AG09309 (cell line): ENCODE results near the gene CDHR2.

Source experiments
- DNase-seq: peaks from one replicate; pipeline ENCODE4 v3.0.0-alpha.2; 2010; ENCODE audit warnings: low read depth
- H3K4me3 ChIP-seq: 2 replicates; pipeline ENCODE4 v1.5.1; 2011; ENCODE audit warnings: mild to moderate bottlenecking, low read depth, low read length, moderate library complexity; ENCODE audit not compliant: control insufficient read depth
- TF ChIP-seq, protein P1 (sequence below): IDR thresholded peaks from 2 replicates; pipeline ENCODE4 v1.5.1; 2011; ENCODE audit warnings: mild to moderate bottlenecking, low read depth, low read length, inconsistent platforms; ENCODE audit not compliant: insufficient read depth, control insufficient read depth; ENCODE audit errors: missing control alignments

CDHR2 gene

DNA sequence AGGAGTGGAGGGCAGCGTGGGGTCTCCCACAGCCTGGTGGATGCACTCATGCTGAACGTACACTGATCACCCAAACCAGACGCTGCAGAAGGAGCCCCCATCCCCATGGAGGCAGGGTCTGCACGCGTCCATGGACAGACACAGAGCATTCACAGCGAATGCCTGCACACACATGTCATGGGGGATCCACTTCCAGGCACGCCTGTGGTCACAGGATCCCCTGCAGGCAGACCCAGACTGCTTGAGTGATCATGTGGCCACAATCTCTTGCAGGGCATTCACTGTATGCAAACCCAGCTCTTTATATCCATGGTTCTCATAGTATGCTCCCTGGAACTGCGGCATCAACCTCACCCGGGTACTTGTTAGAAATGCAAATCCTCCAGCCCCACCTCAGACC, 75.8 kb downstream of the CDHR2 start:
- TF ChIP-seq, protein P1, sequence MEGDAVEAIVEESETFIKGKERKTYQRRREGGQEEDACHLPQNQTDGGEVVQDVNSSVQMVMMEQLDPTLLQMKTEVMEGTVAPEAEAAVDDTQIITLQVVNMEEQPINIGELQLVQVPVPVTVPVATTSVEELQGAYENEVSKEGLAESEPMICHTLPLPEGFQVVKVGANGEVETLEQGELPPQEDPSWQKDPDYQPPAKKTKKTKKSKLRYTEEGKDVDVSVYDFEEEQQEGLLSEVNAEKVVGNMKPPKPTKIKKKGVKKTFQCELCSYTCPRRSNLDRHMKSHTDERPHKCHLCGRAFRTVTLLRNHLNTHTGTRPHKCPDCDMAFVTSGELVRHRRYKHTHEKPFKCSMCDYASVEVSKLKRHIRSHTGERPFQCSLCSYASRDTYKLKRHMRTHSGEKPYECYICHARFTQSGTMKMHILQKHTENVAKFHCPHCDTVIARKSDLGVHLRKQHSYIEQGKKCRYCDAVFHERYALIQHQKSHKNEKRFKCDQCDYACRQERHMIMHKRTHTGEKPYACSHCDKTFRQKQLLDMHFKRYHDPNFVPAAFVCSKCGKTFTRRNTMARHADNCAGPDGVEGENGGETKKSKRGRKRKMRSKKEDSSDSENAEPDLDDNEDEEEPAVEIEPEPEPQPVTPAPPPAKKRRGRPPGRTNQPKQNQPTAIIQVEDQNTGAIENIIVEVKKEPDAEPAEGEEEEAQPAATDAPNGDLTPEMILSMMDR: no peak
- no peak overlapping the region for H3K4me3 ChIP-seq
- DNase-seq: no peak

- TF ChIP-seq, protein P1: no peak
Observed at GRCh38 chr5:176625512-176625911, 76.4 kb downstream of the CDHR2 start.

GRCh38 chr5:176625966-176626875, 77.1 kb downstream of the CDHR2 start:
- H3K4me3 ChIP-seq: no peak overlapping the region
- no peak for DNase-seq
- TF ChIP-seq, protein P1: no peak

More at GRCh38 chr5:176625512-176625911, 76.4 kb downstream of the CDHR2 start:
- no peak for DNase-seq
- no peak overlapping the region for H3K4me3 ChIP-seq

DNA sequence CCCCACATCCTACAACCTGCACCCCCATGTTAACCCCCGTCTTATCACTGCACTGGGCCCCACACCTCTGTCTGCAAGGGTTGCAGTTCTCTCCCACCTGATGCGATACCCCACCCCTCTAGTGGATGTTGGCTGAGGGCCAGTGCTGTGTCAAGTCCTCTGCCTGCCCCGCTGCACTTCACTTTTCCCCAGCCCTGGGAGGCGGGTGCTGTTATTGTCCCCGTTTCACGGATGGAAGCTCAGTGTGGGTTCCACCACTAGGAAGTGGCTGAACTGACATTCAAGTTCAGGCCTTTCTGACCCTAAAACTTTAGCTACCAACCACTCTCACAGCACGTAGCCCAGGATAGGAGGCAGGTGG, 77.7 kb downstream of the CDHR2 start:
- no peak for DNase-seq
- TF ChIP-seq, protein P1: no peak
- no peak overlapping the region for H3K4me3 ChIP-seq

- TF ChIP-seq, protein P1: no peak
- no peak for DNase-seq
- no peak overlapping the region for H3K4me3 ChIP-seq
Observed at GRCh38 chr5:176627582-176627981, 78.4 kb downstream of the CDHR2 start.

DNA sequence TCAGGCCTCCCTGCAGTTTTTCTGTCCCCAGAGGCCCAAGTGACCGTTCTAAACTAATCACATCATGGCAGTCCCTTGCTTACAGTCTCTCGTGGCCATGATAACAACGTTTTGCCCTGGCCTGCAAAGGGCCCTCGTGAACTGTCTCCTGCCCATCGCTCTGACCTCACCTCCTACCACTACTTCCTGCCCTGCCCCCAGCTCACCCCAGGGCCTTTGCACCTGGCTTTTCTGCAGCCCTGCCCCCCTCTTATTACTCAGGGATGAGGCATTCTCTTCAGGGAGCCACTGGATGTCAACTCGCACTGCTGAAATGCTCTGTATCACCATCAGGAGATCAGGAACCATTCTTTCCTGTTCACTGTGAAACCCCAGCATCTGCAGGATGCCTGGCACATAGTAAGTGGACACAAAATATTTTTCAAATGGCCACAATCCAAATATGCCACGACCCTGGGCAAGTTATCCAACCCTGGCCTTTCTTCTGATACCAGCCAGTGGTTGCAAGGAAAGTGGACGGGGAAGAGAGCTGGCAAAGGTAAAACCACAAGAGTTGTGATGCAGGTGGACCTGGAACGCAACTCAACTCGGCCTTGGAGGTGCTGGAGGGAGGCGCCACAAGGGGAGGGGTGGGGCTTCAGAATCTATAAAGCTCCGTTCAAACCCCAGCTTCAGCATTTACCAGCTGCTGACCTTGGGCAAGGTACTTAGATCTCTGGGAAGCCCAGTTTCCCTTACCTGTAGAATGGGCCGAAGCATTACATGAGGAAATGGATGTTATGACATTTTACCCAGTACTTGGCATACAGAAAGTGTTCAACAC, 79.5 kb downstream of the CDHR2 start:
- H3K4me3 ChIP-seq: no peak overlapping the region
- TF ChIP-seq, protein P1: no peak
- DNase-seq: no peak
